ENCODE measurements around the gene OR14A16. TPM values are rescaled to one million over a fixed set of nuclear protein-coding genes. Genes with fewer than 3 reads are reported as not detected.

The OR14A16 gene
- 0.05 TPM for polyA plus RNA-seq (2013)

DNA sequence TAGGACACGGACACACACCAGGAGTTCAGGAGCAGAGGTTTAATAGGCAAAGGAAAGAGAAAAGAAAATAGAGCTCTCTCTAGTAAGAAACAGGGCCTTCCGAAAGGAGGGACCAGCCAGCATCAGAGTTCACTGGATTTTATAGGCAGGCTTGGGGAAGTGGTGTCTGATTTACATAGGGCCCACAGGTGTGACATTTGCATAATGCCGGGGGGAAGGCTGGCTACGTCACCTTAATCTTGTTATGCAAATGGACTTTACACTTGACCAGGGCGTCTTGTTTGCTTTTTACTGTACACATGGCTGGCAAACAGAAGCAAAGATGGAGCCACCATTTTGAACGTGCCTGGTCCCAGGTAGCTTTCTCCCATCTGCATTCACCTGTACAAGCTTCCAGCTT lies at the start of gene OR14A16:
OR14A16 (minus strand) TSS at position 97 of the 400 bp plus-strand sequence. CDS start 8,390 bp downstream, outside the sequence.
- POLR2A ChIA-PET, result no interaction called here
- H3K9me3 ChIP-seq (ENCODE audit: control extremely low read depth in 1 of 5, control insufficient read depth in 4 of 5, insufficient read depth in 2 of 5, low read depth in 1 of 5, low read length in 4 of 5), result no peaks in the 10 kb centered on the region
- H3K36me3 ChIP-seq (ENCODE audit: control insufficient read depth in 4 of 4, insufficient read depth in 4 of 4, low read length in 3 of 4), result no peaks in the 10 kb centered on the region
- no peaks in the 10 kb centered on the region for H3K4me1 ChIP-seq (ENCODE audit: control extremely low read depth in 1 of 4, control insufficient read depth in 4 of 4, insufficient read depth in 4 of 4, low read length in 3 of 4)
- H3K27ac ChIP-seq (ENCODE audit: insufficient read depth in 1 of 2, low read depth in 1 of 2, low read length in 2 of 2, poor library complexity in 1 of 2, severe bottlenecking in 2 of 2), result no peak within 1 kb of the TSS
- no peak within 1 kb of the TSS for H3K4me3 ChIP-seq (ENCODE audit: control insufficient read depth in 1 of 7, extremely low read depth in 1 of 7, insufficient read depth in 4 of 7, low read depth in 2 of 7, low read length in 6 of 7)
- H3K27me3 ChIP-seq (replicated peaks in 2 of 5; ENCODE audit: control insufficient read depth in 4 of 5, insufficient read depth in 5 of 5, low read length in 4 of 5), result no peaks in the 10 kb centered on the region
- CTCF ChIA-PET, result no interaction called here
- 86% methylated on average over 5 of the region's 6 CpGs for WGBS (ENCODE audit: insufficient coverage)
- DNase-seq, result no peak

GRCh38 chr1:247865416-247865815 lies 41.5 kb upstream of the OR14A16 start:
- H3K36me3 ChIP-seq (ENCODE audit: control insufficient read depth in 4 of 4, insufficient read depth in 4 of 4, low read length in 3 of 4), result peaks cover 35 to 89% (median 58%) of the 10 kb centered on the region in 4 experiments
- peaks cover 0 to 6% (median 4%) of the 10 kb centered on the region in 5 experiments for H3K9me3 ChIP-seq (ENCODE audit: control extremely low read depth in 1 of 5, control insufficient read depth in 4 of 5, insufficient read depth in 2 of 5, low read depth in 1 of 5, low read length in 4 of 5)
- no peaks in the 10 kb centered on the region for H3K27me3 ChIP-seq (replicated peaks in 2 of 5; ENCODE audit: control insufficient read depth in 4 of 5, insufficient read depth in 5 of 5, low read length in 4 of 5)
- DNase-seq, result no peak
- H3K4me3 ChIP-seq (ENCODE audit: control insufficient read depth in 1 of 7, extremely low read depth in 1 of 7, insufficient read depth in 4 of 7, low read depth in 2 of 7, low read length in 6 of 7), result no peak overlapping the region
- WGBS (ENCODE audit: insufficient coverage), result 98% methylated on average over 6 of the region's 6 CpGs
- no peak overlapping the region for H3K27ac ChIP-seq (ENCODE audit: insufficient read depth in 1 of 2, low read depth in 1 of 2, low read length in 2 of 2, poor library complexity in 1 of 2, severe bottlenecking in 2 of 2)
- ChIA-PET POLR2A (no interaction called here), CTCF (no interaction called here)
- peaks cover 0 to 2% (median 0%) of the 10 kb centered on the region in 4 experiments for H3K4me1 ChIP-seq (ENCODE audit: control extremely low read depth in 1 of 4, control insufficient read depth in 4 of 4, insufficient read depth in 4 of 4, low read length in 3 of 4)

DNA sequence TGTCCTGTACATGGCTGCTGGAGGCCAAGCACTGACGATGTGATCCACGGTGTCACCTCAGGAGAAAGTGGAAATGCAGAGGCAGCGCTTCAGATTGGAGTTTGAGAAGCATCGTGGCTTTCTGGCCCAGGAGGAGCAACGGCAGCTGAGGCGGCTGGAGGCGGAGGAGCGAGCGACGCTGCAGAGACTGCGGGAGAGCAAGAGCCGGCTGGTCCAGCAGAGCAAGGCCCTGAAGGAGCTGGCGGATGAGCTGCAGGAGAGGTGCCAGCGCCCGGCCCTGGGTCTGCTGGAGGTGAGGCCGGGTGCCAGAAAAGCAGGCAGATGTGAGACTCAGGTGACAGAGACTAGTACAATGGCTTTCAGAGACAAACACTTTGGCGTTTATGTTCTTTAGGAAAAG lies 40.7 kb upstream of the OR14A16 start:
- H3K27me3 ChIP-seq (replicated peaks in 2 of 5; ENCODE audit: control insufficient read depth in 4 of 5, insufficient read depth in 5 of 5, low read length in 4 of 5), result no peaks in the 10 kb centered on the region
- H3K36me3 ChIP-seq (ENCODE audit: control insufficient read depth in 4 of 4, insufficient read depth in 4 of 4, low read length in 3 of 4), result peaks cover 31 to 82% (median 52%) of the 10 kb centered on the region in 4 experiments
- H3K4me1 ChIP-seq (ENCODE audit: control extremely low read depth in 1 of 4, control insufficient read depth in 4 of 4, insufficient read depth in 4 of 4, low read length in 3 of 4), result peaks cover 0 to 7% (median 2%) of the 10 kb centered on the region in 4 experiments
- no peak overlapping the region for H3K27ac ChIP-seq (ENCODE audit: insufficient read depth in 1 of 2, low read depth in 1 of 2, low read length in 2 of 2, poor library complexity in 1 of 2, severe bottlenecking in 2 of 2)
- peaks cover 0 to 3% (median 1%) of the 10 kb centered on the region in 5 experiments for H3K9me3 ChIP-seq (ENCODE audit: control extremely low read depth in 1 of 5, control insufficient read depth in 4 of 5, insufficient read depth in 2 of 5, low read depth in 1 of 5, low read length in 4 of 5)
- ChIA-PET POLR2A (no interaction called here), CTCF (no interaction called here)
- DNase-seq, result no peak
- H3K4me3 ChIP-seq (ENCODE audit: control insufficient read depth in 1 of 7, extremely low read depth in 1 of 7, insufficient read depth in 4 of 7, low read depth in 2 of 7, low read length in 6 of 7), result no peak overlapping the region
- whole genome bisulfite sequencing (ENCODE audit: insufficient coverage), result 95% methylated on average over 13 of the region's 17 CpGs

DNA sequence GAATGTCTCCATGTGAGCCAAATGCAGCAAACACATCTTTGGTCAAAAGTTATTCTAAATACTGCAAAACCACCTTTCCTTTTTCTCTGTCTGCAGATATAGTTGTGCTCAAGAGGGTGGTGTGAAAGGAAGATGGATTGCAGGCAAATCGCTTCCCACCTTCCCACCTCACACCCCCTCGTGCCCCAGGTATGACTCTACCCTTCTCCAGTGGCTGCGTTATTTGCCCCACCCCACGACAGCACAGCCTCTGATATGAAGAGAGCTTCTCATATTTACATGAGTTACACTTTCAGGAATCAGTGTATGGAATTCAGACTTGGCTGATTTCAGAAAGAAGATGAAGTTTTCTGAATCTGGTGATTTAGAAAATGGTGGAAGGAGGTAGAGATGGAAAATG lies 38.8 kb upstream of the OR14A16 start:
- Histone ChIP-seq H3K9me3 (ENCODE audit: control extremely low read depth in 1 of 5, control insufficient read depth in 4 of 5, insufficient read depth in 2 of 5, low read depth in 1 of 5, low read length in 4 of 5) (peaks cover 0 to 1% (median 0%) of the 10 kb centered on the region in 5 experiments), H3K4me1 (ENCODE audit: control extremely low read depth in 1 of 4, control insufficient read depth in 4 of 4, insufficient read depth in 4 of 4, low read length in 3 of 4) (peaks cover 7 to 16% (median 12%) of the 10 kb centered on the region in 4 experiments), H3K36me3 (ENCODE audit: control insufficient read depth in 4 of 4, insufficient read depth in 4 of 4, low read length in 3 of 4) (peaks cover 21 to 64% (median 36%) of the 10 kb centered on the region in 4 experiments), H3K27me3 (replicated peaks in 2 of 5; ENCODE audit: control insufficient read depth in 4 of 5, insufficient read depth in 5 of 5, low read length in 4 of 5) (no peaks in the 10 kb centered on the region), H3K27ac (ENCODE audit: insufficient read depth in 1 of 2, low read depth in 1 of 2, low read length in 2 of 2, poor library complexity in 1 of 2, severe bottlenecking in 2 of 2) (no peak overlapping the region), H3K4me3 (ENCODE audit: control insufficient read depth in 1 of 7, extremely low read depth in 1 of 7, insufficient read depth in 4 of 7, low read depth in 2 of 7, low read length in 6 of 7) (no peak overlapping the region)
- WGBS (ENCODE audit: insufficient coverage), result no CpG with 5 or more reads among the region's 4 CpGs
- ChIA-PET POLR2A (interaction anchor here (0.6 kb wide), 2 partner anchors 23 to 164 kb away, joined by 3 read pairs; no protein-coding TSS in a partner anchor), CTCF (no interaction called here)
- no peak for DNase-seq

GRCh38 chr1:247857985-247858619 lies 34.2 kb upstream of the OR14A16 start:
- WGBS (ENCODE audit: insufficient coverage), result 0% methylated on average over 9 of the region's 15 CpGs
- peak in 1 of 3 donors; percentile 42 for DNase-seq

DNA sequence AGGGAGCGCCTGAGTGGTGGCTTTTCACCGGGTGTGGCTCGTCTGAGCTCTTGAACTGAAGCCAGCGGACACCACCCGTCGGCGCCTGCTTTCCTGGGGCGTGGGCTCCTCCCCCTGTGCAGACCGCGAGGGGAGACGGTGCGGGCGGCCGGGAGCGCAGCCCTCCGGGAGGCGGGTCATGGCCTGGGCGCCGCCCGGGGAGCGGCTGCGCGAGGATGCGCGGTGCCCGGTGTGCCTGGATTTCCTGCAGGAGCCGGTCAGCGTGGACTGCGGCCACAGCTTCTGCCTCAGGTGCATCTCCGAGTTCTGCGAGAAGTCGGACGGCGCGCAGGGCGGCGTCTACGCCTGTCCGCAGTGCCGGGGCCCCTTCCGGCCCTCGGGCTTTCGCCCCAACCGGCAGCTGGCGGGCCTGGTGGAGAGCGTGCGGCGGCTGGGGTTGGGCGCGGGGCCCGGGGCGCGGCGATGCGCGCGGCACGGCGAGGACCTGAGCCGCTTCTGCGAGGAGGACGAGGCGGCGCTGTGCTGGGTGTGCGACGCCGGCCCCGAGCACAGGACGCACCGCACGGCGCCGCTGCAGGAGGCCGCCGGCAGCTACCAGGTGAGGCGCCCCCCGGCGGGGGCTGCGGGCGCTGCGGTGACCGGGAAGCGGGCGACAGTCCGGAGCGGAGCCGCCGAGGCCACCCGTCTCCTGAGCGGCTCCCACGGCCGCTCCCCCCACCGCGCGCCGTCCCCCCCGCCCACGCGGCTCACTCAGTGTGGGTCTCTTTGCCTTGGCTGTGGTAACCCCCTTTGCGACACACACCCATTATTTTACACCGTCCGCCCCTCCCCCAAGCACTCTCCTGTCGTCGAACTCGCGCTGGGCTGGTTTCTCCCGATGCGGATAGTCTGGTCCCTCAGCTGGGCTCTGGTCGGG lies 33.4 kb upstream of the OR14A16 start, which contains the start of gene TRIM58:
TRIM58 (plus strand) TSS at position 119 of the 916 bp plus-strand sequence; CDS start at position 179, 60 bp downstream.
- Histone ChIP-seq H3K27me3 (replicated peaks in 2 of 5; ENCODE audit: control insufficient read depth in 4 of 5, insufficient read depth in 5 of 5, low read length in 4 of 5) (no peaks in the 10 kb centered on the region), H3K36me3 (ENCODE audit: control insufficient read depth in 4 of 4, insufficient read depth in 4 of 4, low read length in 3 of 4) (peaks cover 4 to 14% (median 9%) of the 10 kb centered on the region in 4 experiments), H3K27ac (ENCODE audit: insufficient read depth in 1 of 2, low read depth in 1 of 2, low read length in 2 of 2, poor library complexity in 1 of 2, severe bottlenecking in 2 of 2) (peak within 1 kb of the TSS; percentile 67 to 89), H3K9me3 (ENCODE audit: control extremely low read depth in 1 of 5, control insufficient read depth in 4 of 5, insufficient read depth in 2 of 5, low read depth in 1 of 5, low read length in 4 of 5) (no peaks in the 10 kb centered on the region), H3K4me1 (ENCODE audit: control extremely low read depth in 1 of 4, control insufficient read depth in 4 of 4, insufficient read depth in 4 of 4, low read length in 3 of 4) (peaks cover 10 to 57% (median 41%) of the 10 kb centered on the region in 4 experiments), H3K4me3 (ENCODE audit: control insufficient read depth in 1 of 7, extremely low read depth in 1 of 7, insufficient read depth in 4 of 7, low read depth in 2 of 7, low read length in 6 of 7) (peak within 1 kb of the TSS; percentile 73 to 93 (median 87))
- CTCF ChIA-PET, result interaction anchor here (0.5 to 3.0 kb wide), 13 partner anchors 14 to 376 kb away, joined by 3 to 12 read pairs (median 3); partner anchors contain the start of gene OR2W3
- POLR2A ChIA-PET, result interaction anchor here (0.6 to 1.0 kb wide), 6 partner anchors 14 to 429 kb away, joined by 3 read pairs; no protein-coding TSS in a partner anchor
- DNase-seq, result peak; percentile 85 to 91 (median 85)
- under 1% methylated on average over 92 of the region's 109 CpGs for WGBS (ENCODE audit: insufficient coverage)

More at GRCh38 chr1:247857985-247858619, 34.2 kb upstream of the OR14A16 start:
- POLR2A ChIA-PET, result interaction anchor here (0.6 to 1.0 kb wide), 6 partner anchors 14 to 430 kb away, joined by 3 read pairs; no protein-coding TSS in a partner anchor
- Histone ChIP-seq H3K9me3 (ENCODE audit: control extremely low read depth in 1 of 5, control insufficient read depth in 4 of 5, insufficient read depth in 2 of 5, low read depth in 1 of 5, low read length in 4 of 5) (no peaks in the 10 kb centered on the region), H3K4me3 (ENCODE audit: control insufficient read depth in 1 of 7, extremely low read depth in 1 of 7, insufficient read depth in 4 of 7, low read depth in 2 of 7, low read length in 6 of 7) (peak overlapping the region; percentile 73 to 93 (median 87)), H3K4me1 (ENCODE audit: control extremely low read depth in 1 of 4, control insufficient read depth in 4 of 4, insufficient read depth in 4 of 4, low read length in 3 of 4) (peaks cover 7 to 50% (median 38%) of the 10 kb centered on the region in 4 experiments), H3K36me3 (ENCODE audit: control insufficient read depth in 4 of 4, insufficient read depth in 4 of 4, low read length in 3 of 4) (peaks cover 7 to 21% (median 12%) of the 10 kb centered on the region in 4 experiments), H3K27ac (ENCODE audit: insufficient read depth in 1 of 2, low read depth in 1 of 2, low read length in 2 of 2, poor library complexity in 1 of 2, severe bottlenecking in 2 of 2) (peak overlapping the region; percentile 67 to 89), H3K27me3 (replicated peaks in 2 of 5; ENCODE audit: control insufficient read depth in 4 of 5, insufficient read depth in 5 of 5, low read length in 4 of 5) (no peaks in the 10 kb centered on the region)
- CTCF ChIA-PET, result interaction anchor here (0.5 to 3.0 kb wide), 15 partner anchors 8 to 377 kb away, joined by 3 to 12 read pairs (median 3); partner anchors contain the start of gene OR2W3
